HG03064 (cell line): ENCODE data around the gene OPA1.

Source experiments
- ATAC-seq: cut with Tn5 transposase; IDR thresholded peaks from one replicate; pipeline ENCODE4 v1.9.1; 2021; ENCODE audit warnings: low read depth; ENCODE audit not compliant: unreplicated experiment

OPA1 gene

DNA sequence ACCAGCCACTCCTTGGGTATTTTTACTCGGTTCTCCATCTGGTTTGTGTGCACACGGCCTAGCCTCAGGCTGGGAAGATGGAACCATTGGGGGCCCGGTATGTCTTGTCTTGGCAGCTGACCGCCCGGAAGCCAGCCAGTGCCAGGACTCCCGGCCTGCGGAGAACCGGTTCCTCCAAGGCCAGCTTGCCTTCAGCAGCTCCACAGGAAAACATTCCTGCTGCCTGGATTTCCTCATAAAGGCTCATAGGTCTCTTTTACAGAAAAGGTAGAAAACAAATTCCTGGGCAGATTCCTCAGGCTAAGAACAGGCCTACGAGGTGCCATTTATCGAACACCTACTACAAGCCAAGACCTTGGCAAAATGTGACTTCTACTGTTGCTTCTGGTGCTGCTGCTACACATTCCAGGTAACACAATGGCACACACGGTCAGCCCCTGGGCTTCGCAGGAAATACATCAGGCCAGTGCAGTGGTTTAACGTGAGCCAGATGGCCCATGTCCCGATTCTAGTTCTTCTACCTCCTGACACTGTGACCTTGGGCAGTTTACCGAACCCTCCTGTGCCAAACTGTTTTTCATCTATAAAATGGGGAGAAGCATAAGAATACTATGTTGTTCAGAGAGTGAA is 141.8 kb downstream of the OPA1 start:
- no peak for ATAC-seq

GRCh38 chr3:193735850-193736249 is 142.8 kb downstream of the OPA1 start:
- no peak for ATAC-seq

DNA sequence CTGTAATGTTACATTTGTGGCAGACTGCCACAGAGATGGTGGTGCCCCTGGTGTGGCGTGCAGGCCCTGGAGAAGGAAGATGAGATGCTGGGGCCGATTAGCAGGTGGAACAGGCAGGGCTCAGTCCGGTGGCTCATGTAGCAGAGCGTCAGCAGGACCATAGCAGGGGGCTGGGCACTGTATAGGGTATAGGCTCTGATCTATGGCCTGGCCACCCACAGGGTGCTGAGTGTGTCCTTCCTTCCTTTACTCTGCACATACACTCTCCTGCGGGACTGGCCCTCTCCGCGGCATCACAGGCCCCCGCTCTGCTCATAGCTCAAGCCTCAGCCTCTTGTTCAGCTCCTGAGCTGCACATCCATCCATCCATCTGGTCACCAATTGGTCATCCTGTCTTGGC is 143.6 kb downstream of the OPA1 start:
- no peak for ATAC-seq

DNA sequence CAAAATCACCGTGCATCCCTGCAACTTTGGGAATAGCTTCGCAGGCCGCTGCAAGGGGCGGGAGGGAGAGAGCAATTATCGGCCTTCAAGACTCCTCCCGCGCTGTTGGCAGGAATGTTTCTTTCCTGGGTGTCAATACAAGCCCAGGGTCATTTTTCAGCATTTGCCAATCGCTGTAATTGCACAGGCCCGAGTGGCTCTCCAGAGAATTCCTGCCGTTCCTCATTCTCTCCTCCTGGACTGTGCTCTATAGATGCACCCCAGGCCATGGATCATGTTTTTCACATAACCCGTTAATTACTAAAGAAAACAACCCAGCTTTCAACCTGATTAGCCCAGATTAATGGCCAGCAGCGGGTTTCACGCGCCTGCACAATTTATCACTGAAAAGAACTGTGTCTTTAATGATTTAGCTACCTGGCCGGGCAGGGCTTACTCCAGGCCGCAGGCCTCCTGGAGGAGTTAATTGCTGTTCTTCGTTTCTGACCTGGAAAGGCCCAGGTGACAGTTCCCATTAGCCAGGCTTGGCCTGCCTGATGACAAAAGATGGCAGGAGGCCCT is 144.3 kb downstream of the OPA1 start:
- no peak for ATAC-seq

DNA sequence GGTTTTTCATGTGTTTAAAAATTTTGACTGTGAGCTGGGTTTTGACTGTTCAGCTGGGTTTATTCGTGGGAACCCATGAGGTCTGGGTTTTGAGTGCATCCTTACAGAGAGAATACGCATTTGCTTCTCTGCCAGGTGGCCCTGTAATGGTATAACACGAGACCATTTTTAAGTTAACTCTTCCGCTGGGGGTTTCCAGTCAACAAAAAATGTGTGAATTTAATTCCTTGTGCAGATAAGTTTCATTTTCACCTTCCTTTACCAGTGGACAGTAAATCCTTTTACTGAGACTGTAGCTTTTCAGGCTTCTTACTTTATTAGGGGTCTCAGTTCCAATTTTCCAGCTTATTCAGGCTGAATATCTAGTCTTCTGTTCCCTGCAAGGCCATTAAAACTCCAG is 149.6 kb downstream of the OPA1 start:
- no peak for ATAC-seq

DNA sequence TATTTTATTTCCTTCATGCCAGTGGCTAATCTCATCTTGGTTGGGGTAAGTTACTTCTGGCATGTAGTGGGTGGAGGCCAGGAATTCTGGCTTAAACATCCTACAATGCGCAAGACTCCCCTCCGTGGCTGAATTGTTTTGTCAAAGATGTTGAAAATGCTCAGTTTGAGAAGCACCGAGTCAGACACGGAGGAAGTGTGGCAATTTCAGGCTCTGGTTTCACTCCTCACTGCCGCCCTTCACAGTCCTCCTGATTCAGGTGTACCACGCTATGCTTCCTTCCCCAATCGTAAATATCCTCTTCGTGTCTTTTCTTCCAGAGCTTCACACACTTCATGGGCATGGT is 150.7 kb downstream of the OPA1 start:
- ATAC-seq: no peak

DNA sequence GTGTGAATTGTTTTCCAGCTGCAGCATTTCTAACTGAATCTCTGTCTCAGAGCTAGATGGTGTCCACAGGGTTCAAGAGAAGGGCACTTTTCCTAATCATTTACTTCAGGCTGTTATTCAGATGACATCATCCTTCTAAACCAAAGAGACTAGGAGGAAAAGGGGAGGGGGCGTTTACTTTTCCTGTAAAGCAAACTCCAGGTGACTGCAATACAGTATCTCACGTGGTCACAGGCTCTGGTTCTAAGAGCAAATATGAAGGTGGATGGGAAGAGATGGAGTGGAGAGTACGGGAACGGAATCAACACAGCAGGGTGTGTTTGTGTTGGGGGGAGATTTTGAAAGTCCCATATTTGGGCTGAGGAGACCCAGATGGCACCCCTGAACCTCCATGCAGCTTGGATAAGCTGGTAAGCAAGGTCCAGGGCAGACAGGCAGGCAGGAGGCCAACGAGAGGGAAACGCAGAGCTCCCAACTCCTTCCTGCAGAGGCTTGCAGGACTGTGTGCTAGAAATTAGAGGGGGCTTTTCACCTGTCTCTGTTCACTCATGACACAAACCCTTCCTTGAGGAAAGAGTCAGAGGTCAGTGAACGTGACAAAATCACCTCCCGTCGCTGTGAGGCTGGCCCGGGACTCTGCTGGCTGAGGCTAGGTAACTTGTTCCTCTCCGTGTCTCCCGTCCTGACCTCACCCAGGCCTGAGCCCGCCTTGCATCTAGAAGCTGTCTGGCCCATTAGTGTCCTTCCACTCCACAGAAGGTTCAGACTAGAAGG is 151.2 kb downstream of the OPA1 start:
- ATAC-seq: no peak

- no peak for ATAC-seq
Observed at GRCh38 chr3:193744822-193745684, 152.0 kb downstream of the OPA1 start.

DNA sequence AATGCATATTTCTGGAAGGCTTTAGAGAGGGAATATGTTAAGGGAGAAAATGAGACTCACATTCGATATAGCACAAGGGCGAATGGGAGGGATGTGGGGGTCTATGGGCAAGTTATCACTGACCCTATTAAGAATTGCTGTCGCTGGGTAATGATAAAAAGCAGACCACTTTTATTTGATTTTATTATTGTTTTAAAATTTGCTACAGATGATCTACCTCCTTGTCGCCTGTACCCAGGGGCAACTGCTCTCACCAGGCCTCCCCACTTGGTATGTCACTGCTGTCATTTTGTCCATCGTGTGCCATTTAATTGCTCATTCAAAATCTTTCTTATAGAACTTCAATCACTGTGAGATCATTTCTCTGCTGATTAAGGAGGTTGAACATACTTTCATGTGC is 153.8 kb downstream of the OPA1 start:
- no peak for ATAC-seq
